Pons (tissue), 1 donor: Measurements from ENCODE around the gene SSPN.
"Not testable (repeated sequence)": the region's sequence is repeated elsewhere in the genome, so short reads cannot be mapped to it uniquely, and the experiment has no call there.

Experiments
- DNase-seq: peaks from one replicate; pipeline ENCODE4 v3.0.0-alpha.2; 2016; ENCODE audit warnings: low spot score

Gene SSPN

DNA sequence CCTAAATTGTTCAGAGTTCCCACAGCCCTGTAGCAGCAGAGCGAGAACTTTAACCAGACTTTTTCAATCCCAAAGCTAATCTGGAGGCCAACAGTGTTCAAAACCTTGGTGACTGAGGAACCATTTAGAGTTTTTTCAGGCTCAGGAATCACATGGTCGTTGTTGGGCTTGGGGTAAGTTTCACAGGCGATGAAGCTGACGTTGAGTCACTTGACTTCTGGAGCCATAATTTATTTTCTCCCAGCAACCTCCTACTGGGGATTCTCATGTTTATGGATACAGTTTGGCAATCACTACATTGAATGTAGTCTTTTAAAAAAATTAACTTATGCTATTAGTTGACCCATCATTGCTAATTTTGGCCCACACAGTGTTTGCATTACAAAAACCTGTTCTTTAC is 34.5 kb downstream of the SSPN start:
- DNase-seq = no peak

DNA sequence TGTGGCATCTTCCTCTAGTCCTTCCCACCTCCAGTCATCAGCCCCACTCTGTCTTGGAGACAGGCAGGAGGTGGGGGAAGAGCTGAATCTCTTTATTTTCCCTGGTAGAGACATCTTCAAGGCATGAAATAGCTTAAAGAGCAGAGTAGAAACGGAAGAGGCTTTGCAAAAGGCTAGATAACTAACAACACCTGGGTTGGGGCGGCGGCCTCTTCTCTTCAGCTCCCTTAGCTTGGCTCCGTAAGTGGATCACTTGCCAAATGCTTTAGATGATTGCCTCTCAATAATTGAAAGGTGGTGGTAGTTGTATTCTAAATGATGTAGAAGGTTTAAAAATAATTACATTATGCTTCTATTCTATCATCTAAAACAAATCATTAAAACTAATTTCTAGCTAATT is 36.1 kb downstream of the SSPN start:
- DNase-seq = no peak

DNA sequence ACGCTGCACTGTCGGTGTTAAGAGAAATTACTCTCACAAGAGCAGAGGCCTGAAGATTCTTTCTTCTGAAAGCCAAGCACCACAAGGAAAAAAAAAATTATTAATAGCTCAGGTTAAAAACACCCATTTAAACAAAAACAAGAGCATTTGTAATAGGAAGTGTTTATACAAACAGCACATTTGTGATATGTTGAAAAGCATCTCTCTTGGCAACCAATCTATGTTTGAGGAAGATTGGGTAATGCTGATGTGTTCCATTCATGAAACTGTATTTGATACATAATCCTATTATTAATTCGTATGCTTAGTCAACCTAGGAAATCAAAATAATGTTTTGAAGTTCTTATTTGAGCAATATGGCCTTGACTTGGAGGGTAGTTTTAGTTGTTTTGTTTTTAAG is 36.5 kb downstream of the SSPN start:
- DNase-seq = no peak

DNA sequence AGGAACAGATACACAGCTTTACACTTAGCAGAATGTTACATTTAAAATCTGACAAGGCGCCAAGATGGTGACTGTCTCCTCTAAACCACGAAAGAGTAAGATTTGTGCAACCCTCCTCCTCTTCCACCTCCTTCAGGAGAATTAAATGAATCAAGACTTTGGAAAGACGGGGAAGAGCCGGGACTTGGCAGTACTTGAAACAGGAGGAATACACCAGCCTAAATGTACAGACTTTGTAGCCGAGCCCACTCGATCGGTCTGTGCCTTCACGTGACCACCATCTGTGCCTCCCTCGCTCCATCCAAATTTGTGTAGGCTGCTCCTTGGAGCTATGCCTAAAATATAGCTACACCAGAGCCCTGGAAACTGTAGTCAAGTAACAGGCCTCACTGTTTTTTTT is 38.3 kb downstream of the SSPN start:
- DNase-seq = no peak

DNA sequence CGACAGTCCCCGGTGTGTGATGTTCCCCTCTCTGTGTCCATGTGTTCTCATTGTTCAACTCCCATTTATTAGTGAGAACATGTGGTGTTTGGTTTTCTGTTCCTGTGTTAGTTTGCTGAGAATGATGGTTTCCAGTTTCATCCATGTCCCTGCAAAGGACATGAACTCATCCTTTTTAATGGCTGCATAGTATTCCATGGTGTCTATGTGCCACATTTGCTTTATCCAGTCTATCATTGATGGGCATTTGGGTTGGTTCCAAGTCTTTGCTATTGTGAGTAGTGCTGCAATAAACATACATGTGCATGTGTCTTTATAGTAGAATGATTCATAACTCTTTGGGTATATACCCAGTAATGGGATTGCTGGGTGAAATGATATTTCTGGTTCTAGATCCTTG is 40.1 kb downstream of the SSPN start:
- not testable (repeated sequence) for DNase-seq

DNA sequence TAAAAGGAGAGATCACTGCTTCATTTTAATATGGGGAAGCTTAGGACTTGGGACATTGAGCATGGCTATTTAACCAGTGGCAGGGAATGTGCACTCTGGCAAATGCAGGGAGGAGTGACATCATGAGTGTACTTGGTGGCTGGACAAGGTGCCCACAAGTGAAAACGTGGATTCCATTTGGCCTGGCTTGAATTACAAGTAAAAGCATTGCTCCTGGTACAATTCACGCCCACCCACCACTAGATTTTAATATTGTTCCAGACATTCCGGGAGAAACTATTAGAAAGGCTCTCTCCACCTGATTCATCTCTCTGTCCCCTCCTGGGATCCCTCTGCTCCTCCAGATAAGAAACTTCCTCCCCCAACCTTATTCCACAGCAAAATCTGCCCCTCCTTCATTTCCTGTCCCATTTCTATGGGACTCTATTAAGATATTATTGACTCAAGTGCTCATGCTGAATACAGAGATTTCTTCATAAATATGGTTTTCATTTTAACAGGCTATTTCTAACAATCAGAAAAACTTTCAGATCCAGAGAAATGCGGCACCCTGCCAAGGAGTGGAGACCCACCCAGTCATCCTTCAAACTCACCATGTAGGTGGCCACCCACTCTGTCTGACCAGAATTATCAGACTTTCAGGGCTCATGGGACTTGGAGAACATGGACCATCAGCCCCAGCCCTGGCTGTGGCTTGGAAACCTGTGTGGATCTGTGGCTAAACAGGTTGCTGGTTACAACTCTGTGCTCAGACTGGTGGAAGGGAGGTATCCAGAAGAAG is 43.2 kb downstream of the SSPN start:
- no peak for DNase-seq

DNA sequence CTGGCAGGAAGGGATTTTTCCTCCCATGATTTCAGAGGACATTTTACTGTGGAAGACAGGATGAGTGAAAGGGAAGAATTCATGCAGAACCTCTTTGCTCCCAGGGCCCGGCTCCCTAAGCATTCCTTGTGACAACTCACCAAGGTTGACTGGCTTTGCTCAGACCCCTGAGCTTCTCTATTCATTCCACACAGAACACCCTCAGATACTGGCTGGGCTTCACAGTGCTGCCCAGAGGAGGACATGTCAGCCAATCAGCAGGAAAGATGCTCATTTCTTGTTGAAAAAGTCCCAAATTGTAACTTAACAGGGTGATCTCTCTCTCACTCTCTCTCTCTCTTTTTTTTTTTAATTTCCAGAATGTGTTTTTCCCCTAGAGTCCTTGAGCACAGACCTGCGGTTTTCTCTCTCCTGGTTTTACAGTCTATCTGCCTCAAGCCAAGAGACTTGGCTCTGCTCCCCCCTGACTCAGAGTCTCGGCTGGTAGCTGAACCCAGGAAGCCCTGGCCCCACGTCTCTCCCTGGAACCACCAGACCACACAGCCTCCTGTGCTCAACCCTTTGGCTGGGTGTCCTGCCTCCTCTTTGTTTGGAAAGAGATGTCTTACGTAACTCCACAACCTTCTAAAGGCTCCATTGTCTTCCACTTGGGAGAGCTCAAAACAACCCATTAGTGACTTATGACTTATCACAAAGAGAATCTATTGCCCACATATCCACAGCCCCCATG is 43.9 kb downstream of the SSPN start:
- peak; percentile 93 for DNase-seq

DNA sequence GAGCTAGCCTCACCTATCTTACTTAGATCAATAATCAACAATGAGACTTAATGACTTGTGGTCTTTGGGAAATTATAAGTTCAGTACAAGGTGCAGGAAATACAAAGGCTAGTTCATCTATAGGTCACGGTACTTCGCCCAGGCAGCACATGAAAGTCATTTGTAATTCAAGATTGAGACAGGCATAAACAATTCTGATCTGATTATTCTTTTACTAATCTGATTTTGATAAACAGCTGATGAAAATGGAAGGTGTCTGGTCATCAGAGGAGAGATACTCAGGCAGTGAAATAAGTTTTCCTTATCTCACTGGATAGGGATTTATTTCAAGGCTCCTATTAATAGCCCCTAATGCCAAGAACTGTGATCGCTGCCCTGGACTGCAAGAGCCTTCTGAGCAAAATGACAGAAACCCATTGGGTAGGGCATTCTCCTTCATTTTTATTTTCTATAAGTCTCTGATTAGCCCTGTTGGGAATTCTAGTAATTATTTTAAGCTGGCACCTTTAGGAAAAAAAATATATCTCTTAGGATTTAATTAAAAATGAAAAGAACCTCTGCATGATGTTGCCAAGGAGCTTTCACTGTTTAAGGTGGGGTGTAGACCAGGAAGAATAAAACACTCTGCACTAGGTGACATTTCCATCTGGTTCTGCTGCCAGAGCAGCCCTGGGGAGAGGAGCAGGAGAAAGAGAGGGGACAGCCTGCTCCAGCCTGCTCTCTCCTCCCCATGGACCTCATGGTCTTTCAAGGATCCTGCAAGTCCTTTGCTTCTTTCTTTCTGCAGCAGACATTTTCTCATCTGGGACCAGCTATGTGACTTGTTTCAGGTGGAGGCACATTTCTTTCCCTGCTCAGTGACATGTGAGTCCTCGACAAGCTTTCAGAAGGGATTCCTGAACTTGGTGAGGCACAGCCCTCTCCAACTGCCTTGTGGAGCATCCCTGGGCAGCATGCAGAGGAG is 44.8 kb downstream of the SSPN start:
- DNase-seq = no peak

DNA sequence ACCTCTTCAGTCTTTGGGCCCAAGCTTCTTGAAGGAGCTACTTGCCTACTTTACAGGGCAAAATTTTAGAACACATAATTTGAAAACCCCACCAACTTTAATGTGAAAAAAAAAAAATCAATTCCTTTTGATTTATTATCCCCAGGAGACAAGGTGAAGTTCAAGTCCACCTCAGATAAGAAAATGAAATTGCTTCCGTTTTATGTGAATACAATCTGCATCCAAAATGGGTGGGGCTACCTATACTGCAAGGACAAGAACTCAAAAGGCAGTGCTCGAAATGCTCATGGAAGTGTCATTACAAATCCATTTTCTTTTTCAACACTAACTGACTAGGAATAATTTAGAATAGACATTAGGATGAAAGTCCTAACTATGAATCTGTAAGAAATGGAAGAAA is 45.7 kb downstream of the SSPN start:
- DNase-seq = no peak

DNA sequence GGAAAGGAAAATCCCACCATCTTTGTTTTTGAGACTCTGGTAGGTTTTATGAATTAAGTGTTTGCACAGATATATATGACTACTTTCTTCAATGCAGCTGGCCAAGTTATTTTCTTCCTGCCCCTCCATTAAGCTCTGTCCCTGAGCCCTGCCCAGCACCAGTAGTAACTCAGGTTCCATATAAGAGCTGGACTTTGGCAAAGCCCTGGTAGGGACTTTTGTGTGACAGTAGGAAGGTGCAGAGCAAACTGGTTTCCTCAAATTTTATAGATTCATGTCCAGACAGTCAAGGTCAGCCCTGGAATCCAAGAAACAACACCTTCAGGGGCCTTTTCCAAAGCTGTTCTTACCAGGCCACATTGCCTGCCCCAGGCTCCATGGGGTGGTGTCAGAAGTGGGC is 47.3 kb downstream of the SSPN start:
- DNase-seq = no peak

DNA sequence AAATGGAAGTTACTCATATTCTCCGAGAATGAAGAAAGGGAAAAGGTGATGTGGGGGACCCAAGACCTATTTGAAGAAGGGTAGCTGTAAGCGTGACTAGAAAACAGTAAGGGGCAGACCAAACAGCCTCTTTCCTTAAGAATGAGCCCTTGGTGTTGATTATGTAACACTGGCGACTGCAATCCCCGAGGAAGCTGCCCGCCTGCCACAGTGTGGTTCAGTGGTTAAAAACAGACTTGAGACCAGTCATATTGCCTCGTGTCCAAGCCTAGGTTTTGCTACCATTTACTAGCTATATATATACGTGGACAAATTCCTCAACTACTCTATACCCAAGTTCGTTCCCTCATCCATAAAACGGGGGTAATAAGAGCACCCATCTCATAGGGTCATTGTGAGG is 49.1 kb downstream of the SSPN start:
- no peak for DNase-seq

DNA sequence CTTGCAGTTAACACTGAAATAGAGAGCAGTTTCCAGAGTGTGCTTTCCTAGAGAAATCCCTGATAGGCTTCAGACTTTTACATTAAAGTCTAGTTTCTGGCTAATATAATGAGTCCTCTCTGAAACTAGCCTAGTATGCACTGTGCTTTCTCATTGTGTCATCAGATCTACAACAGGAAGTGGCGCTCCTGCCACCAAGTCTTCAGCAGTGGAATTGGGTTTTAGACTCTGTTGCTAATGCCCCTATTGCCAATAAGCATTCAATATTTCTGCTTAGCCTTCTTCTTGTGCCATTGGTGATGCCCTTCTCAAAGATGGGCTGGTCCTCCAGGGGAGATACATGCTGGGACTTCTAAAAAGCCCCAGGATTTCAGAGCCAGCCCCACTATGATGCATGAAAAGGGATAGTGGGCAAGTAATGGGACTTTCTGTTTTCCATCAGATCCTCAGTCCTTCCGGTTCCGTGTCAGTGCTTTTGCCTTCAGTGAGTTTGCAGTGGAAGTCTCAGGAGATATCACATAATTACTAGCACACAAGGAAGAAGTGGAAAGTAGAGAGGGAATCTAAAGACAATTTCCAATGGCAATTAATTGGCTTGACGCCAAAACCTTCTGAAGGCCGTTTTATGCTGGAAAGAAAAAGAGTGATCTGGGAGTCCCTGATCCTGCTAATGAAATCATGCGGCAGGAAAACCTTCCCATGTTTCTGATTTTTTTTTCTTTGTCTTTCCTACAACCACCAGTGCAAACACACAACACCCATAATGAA is 50.0 kb downstream of the SSPN start:
- DNase-seq = no peak

DNA sequence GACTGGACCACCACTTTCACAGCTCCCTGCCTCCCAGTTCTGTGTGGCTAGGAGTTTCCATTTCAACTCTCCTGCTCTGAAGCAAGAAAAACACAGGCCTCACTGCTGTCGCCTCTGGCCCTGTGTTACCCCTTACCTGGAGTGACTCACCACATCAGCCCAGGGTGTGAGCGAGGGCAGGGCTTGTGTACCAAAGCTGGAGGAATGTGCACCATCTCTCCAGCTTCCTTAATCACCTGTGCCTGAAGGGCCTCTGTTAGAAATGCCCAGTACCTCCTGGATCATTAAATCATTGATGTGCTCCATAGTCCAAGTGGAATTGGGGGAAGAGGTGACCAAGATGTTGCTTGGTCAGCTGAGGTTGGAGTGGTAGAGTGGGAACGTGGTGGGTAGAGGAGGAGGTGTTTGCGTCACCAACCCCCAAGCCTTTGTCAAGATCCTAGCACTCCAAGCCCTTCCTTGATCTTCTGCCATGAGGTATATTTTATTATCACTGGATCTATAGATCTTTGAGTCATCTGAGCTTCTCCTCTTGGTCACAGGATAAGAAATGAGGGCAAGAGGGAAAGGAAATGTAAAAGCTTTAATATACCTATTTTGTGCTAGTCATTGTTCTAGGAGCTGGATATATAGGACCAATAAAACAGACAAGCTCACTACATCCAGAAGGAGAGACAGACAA is 51.3 kb downstream of the SSPN start:
- no peak for DNase-seq

DNA sequence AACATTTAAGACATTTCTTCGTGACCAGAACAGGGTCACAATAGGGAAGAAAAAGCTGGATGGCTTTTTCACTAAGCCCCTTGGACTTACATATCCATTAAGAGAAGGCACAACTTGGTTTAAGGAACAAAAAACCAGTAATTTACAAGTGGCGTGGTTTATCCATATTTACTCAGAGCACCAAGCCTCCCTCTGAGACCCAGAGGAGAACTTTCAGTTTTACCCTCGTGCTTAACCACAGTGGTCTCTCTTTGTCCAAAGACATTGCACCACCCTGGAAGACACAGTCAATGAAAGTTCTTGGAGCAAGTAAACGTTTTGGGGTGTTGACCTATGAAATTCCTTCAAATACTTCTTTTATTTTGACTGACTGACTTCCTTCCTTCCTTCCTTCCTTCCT is 52.5 kb downstream of the SSPN start:
- no peak for DNase-seq

DNA sequence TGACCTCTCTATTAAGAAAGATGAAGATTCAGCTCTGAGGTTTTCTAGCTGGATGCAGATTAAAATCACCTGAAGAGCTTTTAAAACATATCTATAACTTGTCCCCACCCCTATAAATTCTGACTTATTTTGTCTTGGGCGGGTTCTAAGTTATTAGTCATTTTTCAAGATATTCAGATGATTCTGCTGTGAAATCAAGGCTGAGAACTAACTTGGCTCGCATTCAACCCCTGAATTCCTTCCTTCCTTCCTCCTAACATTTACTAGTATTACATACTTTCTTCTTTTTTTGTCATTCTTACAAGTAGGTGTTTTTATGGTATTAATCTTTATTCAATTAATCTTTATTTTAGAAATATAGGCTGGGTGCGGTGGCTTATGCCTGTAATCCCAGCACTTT is 55.4 kb downstream of the SSPN start:
- DNase-seq = no peak

DNA sequence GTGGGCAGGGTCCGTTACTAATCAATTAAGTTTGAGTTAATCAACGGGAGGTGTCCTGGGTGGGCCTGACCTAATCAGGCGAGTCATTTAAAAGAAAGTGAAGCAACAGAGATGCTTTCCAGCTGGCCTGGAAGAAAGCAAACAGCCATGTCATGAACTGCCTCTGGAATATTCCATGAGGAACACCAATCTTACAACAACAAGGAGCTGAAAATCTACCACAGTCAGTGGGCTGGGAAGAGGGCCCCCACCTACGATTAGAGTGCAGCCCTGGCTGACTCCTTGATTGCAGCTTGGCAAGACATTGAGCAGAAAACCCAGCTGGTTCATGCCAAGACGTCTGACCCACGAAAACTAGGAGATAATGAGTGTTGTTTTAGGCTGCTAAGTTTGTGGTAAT is 56.2 kb downstream of the SSPN start:
- DNase-seq = no peak

DNA sequence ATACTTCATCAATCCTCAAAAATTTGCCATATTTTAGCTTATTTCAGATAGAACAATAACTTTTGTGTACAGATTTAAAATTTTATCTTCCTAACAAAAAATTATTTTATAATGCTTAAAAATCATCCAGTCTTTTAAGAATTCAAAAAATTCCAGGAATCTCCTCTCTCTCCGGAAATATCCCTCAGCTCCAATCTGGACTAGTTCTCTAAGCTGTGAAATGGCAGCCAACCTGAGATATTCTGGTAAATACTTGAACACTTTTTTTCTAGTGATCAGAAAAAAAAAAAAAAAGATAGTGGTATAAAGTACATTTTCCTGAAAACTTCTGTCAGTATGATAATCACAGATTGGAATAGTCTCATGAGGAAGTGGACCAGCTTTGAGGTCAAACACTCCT is 57.6 kb downstream of the SSPN start:
- no peak for DNase-seq

DNA sequence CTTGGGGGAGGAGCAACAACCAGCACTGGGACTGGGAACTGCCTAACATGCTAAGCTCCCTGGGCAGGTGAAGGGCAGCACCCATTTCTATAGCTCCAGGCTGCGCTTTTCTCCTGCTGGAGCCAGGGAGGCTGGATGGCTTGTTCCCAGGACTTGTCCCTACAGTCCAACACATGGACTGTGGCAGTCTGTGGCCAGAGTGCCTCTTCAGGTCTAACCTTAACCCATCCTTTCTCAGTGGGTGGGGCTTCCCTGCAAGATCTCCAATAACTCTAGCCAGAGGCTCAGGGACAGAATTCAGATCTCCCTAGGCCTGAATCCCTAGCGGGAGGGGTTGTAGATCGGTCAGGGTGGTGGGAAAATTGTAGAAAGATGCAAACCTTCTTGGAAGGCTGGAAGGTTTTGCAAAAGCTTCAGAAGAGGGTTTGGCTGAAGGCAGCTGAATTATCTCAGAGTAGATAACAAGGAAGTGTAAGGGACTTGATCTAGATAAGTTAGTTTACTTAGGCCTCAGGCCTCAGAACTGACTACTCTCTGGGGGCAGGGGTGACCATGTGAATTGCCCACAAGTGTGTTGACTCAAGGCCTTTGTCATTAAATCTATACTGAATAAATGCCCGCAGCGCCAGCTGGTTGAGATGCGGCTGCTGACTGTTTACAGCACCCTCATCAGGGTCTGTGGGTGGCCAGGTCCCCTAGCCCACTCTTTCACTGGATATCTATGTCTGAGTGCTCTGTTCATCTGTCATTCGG is 60.7 kb downstream of the SSPN start:
- no peak for DNase-seq

DNA sequence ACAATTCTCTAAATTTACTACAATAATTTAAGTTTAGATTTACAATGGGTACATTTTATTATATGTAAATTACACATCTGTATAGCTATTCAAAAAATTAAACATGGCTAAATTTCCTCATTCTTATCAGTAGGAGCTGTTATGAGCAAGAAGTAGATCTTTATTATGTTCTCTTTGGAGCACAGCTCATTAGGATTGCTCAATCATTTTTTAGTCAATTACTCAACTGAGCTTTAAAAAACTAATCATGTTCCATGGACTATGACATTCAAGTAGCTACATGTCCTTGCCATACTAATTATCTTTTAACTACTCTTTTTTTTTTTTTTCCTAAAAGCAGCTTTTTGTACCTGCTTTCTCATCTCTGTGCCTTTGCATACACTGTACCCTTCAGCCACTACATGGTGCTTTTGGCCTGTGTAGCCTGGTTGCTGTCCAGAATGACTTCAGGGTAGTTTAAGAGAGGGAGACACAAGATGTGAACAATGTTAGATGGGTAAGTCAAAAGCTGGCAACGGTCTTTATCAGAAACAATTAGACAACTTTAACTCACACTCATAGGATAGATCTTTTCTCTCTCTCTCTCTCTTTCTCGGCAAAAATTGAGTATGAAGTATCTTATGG is 69.0 kb downstream of the SSPN start:
- no peak for DNase-seq

DNA sequence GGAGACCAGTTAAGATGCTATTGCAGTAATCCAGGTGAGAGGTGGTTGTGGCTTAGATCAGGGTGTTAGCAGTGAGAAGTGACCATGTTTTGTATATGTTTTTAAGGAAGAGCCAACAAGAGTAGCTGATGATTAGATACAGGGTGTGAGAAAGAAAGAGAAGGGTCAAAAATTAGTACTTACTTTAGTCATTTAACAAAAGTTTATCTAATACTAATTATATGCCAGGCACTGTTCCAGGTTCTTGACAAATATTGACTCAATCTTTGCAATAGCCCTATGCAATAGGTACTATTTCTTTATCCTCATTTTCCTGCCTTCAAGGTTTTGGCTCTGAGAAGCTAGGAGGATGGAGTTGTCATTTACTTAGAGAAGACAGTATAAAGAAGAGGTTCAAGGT is 70.2 kb downstream of the SSPN start:
- no peak for DNase-seq
